Measurements from ENCODE around the gene GPR89B.
"Not testable (repeated sequence)": the region's sequence is repeated elsewhere in the genome, so short reads cannot be mapped to it uniquely, and the experiment has no call there.

GRCh38 chr1:147931137-147931536 is 2.9 kb downstream of the GPR89B start:
- not testable (repeated sequence) for TF ChIP-seq CTCF (conservative IDR thresholded peaks at IDR 0.05); EZH2 (IDR thresholded peaks at IDR 0.05; ENCODE audit: low read depth)

All from PC-9 (cell line).